GM06990 (cell line): ENCODE data around the gene EGR4.

Experiments
- DNase-seq: peaks from one replicate; pipeline ENCODE4 v3.0.0-alpha.2; 2011; ENCODE audit not compliant: insufficient read length; ENCODE audit errors: extremely low read depth
- H3K27me3 ChIP-seq: replicated peaks from 2 replicates; pipeline ENCODE4 v1.6.0; 2011; ENCODE audit warnings: low read length; ENCODE audit not compliant: control insufficient read depth, insufficient read depth
- H3K36me3 ChIP-seq: 2 replicates; pipeline ENCODE4 v1.5.1; 2011; ENCODE audit warnings: low read length; ENCODE audit not compliant: control insufficient read depth, insufficient read depth
- H3K4me3 ChIP-seq: replicated peaks from 2 replicates; pipeline ENCODE4 v1.5.1; 2011; ENCODE audit warnings: low read depth, mild to moderate bottlenecking, control low read depth, low read length
- TF ChIP-seq, protein P1 (sequence below): IDR thresholded peaks from 2 replicates; pipeline ENCODE4 v1.5.1; 2011; ENCODE audit warnings: low read length, control low read depth, mild to moderate bottlenecking, inconsistent platforms; ENCODE audit not compliant: insufficient read depth, poor library complexity, severe bottlenecking

Gene EGR4

DNA sequence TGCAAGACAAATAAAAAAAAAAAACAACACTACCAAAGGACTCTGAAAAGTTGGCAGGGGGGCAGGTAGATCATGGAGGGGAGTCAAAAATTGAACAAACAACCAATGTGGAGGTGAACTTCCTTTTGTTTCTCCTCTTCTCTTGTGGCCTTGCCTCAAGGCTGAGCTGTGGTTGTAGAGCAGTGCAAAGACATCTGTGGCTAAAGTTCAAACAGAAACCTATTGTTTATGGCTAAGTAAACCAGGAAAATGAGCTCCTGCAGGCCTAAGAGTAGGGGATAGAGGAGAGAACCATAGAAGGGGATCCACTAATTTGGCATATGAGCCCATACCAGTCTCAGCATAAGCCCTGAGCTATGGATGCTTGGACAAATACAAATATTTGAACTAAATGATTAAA is 40.2 kb upstream of the EGR4 start:
- H3K4me3 ChIP-seq = no peak overlapping the region
- H3K27me3 ChIP-seq = no peaks in the 10 kb centered on the region
- TF ChIP-seq, protein P1, sequence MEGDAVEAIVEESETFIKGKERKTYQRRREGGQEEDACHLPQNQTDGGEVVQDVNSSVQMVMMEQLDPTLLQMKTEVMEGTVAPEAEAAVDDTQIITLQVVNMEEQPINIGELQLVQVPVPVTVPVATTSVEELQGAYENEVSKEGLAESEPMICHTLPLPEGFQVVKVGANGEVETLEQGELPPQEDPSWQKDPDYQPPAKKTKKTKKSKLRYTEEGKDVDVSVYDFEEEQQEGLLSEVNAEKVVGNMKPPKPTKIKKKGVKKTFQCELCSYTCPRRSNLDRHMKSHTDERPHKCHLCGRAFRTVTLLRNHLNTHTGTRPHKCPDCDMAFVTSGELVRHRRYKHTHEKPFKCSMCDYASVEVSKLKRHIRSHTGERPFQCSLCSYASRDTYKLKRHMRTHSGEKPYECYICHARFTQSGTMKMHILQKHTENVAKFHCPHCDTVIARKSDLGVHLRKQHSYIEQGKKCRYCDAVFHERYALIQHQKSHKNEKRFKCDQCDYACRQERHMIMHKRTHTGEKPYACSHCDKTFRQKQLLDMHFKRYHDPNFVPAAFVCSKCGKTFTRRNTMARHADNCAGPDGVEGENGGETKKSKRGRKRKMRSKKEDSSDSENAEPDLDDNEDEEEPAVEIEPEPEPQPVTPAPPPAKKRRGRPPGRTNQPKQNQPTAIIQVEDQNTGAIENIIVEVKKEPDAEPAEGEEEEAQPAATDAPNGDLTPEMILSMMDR = no peak
- DNase-seq = no peak
- H3K36me3 ChIP-seq = no peaks in the 10 kb centered on the region

DNA sequence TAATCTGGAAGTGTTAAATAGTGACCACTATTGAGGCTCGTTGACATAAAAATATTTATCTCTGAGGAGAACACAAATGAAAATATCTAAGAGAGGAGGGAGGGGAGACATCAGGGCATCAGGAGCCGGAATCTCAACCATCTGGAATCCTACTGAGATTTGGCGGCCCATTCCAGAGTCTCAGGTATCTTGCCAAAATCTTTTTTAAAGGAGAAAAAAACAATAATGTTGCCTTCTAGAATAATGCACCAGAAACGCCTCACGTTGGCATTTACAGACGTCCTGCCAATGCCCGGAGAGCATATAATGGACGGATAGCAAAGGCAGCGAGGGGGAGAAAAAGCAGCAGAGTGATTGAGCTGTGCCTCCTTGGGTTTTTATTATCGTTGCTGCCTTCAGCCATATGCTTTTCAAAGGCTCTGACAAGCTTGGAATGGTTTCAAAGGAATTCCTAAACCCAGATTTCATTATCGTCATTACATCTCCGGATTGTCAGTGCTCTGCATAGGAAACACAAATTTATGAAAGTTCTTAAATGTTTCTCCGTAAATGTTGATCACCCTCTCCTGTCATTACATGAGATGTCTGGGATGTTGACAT is 30.9 kb upstream of the EGR4 start:
- TF ChIP-seq, protein P1 = no peak
- Histone ChIP-seq H3K27me3 (no peaks in the 10 kb centered on the region; the same call in 1 of the 2 replicates), H3K36me3 (no peaks in the 10 kb centered on the region), H3K4me3 (no peak overlapping the region)
- no peak for DNase-seq

DNA sequence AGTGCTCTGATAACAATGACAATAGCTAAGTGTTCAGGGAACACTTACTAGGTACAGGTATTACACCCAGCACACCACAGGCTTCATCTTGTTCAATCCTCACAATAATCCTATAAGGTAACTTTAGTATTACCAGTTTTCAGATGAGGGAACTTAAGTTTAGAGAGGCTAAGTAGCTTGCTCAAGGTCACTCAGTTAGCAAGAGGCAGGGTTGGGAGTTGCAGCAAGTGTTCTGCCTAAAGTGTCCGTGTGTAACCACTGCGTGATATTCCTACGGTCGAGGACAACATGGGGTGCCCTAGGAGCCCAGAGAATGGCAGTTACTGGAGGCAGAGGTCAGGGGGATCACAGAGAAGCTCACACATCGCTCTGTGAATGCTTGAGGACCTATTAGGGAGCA is 30.2 kb upstream of the EGR4 start:
- no peaks in the 10 kb centered on the region; the same call in 1 of the 2 replicates for H3K27me3 ChIP-seq
- H3K36me3 ChIP-seq = no peaks in the 10 kb centered on the region
- H3K4me3 ChIP-seq = no peak overlapping the region
- DNase-seq = no peak
- TF ChIP-seq, protein P1 = no peak

DNA sequence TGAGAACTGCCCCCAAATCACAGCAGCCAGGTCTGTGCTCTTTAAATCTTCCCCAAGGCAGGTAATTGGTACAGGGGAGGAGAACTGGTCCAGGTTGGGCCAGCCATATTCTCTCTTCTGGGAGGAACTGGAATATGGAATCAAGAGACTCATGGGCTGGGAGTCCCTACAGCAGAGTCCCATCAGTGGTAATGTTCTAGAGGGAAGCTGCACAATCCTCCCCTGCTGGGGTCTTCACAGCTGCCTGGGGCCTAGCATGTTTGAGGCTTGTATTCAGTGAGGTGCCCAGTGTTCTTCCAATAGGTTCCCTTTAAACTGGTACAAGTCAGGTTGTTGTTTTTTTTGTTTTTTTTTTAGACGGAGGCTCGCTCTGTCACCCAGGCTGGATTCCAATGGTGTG is 21.1 kb upstream of the EGR4 start:
- Histone ChIP-seq H3K27me3 (no peaks in the 10 kb centered on the region; the same call in none of the 2 replicates), H3K36me3 (no peaks in the 10 kb centered on the region), H3K4me3 (no peak overlapping the region)
- TF ChIP-seq, protein P1 = no peak
- DNase-seq = no peak

DNA sequence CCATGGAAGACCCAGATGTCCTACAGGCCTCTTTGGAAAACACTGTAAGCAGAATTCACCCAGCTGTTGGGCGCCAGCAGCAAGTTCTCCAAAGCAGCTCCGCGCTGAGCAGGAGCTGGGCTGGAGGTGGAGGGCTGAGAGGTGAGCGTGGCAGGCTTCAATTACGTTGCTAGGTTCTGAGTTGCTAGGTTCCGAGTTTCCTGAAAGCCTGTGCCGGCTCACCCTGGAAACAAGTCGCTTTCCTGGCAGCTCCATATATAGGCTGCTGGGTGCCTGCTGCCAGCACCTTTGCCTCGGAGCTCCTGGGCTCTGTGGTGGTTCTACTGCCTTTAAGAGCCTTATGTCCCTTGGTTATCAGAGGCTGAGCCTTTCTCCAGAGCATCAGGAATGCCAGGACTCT is 14.4 kb upstream of the EGR4 start:
- H3K27me3 ChIP-seq = peaks cover 1% of the 10 kb centered on the region; the same call in 1 of the 2 replicates

More for the DNA sequence above, 14.4 kb upstream of the EGR4 start:
- Histone ChIP-seq H3K4me3 (no peak overlapping the region), H3K36me3 (no peaks in the 10 kb centered on the region)
- TF ChIP-seq, protein P1 = no peak
- no peak for DNase-seq
